Astrocyte (in vitro differentiated cells and primary cell): ENCODE data around the gene SUGCT. TPM values are rescaled to one million over a fixed set of nuclear protein-coding genes. Genes with fewer than 3 reads are reported as not detected.

Experiments used
- DNase-seq: peaks from one replicate; pipeline ENCODE4 v3.0.0-alpha.2; 2010; ENCODE audit warnings: low read depth
- FAIRE-seq: peaks from 2 replicates; lab custom pipeline; 2011; peaks lifted over from hg19 to GRCh38; lab: Jason Lieb, UNC
- H2AFZ ChIP-seq: 2 replicates; pipeline ENCODE4 v1.6.0; 2012; ENCODE audit warnings: low read depth, low read length, inconsistent platforms
- H3K27ac ChIP-seq: 2 replicates; pipeline ENCODE4 v1.5.1; 2011; ENCODE audit warnings: low read depth, low read length, inconsistent platforms
- H3K27me3 ChIP-seq: 2 replicates; pipeline ENCODE4 v1.6.0; 2011; ENCODE audit warnings: low read length, inconsistent platforms; ENCODE audit not compliant: insufficient read depth
- H3K36me3 ChIP-seq: 2 replicates; pipeline ENCODE4 v1.5.1; 2011; ENCODE audit warnings: low read length, inconsistent platforms; ENCODE audit not compliant: insufficient read depth
- H3K4me1 ChIP-seq: 2 replicates; pipeline ENCODE4 v1.5.1; 2011; ENCODE audit warnings: low read length, inconsistent platforms; ENCODE audit not compliant: insufficient read depth
- H3K4me2 ChIP-seq: 2 replicates; pipeline ENCODE4 v1.6.0; 2012; ENCODE audit warnings: low read length, inconsistent platforms
- H3K4me3 ChIP-seq: 2 replicates; pipeline ENCODE4 v1.5.1; 2011; ENCODE audit warnings: low read depth, mild to moderate bottlenecking, low read length, inconsistent platforms; ENCODE audit not compliant: insufficient read depth
- H3K79me2 ChIP-seq: 2 replicates; pipeline ENCODE4 v1.6.0; 2012; ENCODE audit warnings: mild to moderate bottlenecking, low read length, inconsistent platforms; ENCODE audit not compliant: insufficient read depth
- H3K9ac ChIP-seq: 2 replicates; pipeline ENCODE4 v1.6.0; 2012; ENCODE audit warnings: mild to moderate bottlenecking, low read length, inconsistent platforms
- H3K9me3 ChIP-seq: 2 replicates; pipeline ENCODE4 v1.5.1; 2012; ENCODE audit warnings: low read depth, mild to moderate bottlenecking, low read length, inconsistent platforms; ENCODE audit not compliant: insufficient read depth
- H4K20me1 ChIP-seq: 2 replicates; pipeline ENCODE4 v1.6.0; 2012; ENCODE audit warnings: low read length, inconsistent platforms; ENCODE audit not compliant: insufficient read depth
- H3K27ac Mint-ChIP-seq: one replicate; pipeline ENCODE4 v1.8.0; 2021; ENCODE audit warnings: mild to moderate bottlenecking, mixed read lengths; ENCODE audit not compliant: unreplicated experiment
- H3K27me3 Mint-ChIP-seq: one replicate; pipeline ENCODE4 v1.8.0; 2021; ENCODE audit warnings: low read depth, mixed read lengths; ENCODE audit not compliant: unreplicated experiment
- H3K36me3 Mint-ChIP-seq: one replicate; pipeline ENCODE4 v1.8.0; 2021; ENCODE audit warnings: low read depth, mixed read lengths; ENCODE audit not compliant: unreplicated experiment
- H3K4me1 Mint-ChIP-seq: one replicate; pipeline ENCODE4 v1.8.0; 2021; ENCODE audit warnings: low read depth, mixed read lengths; ENCODE audit not compliant: unreplicated experiment
- H3K4me3 Mint-ChIP-seq: one replicate; pipeline ENCODE4 v1.8.0; 2021; ENCODE audit warnings: mild to moderate bottlenecking, moderate library complexity, mixed read lengths; ENCODE audit not compliant: unreplicated experiment
- H3K9me3 Mint-ChIP-seq: one replicate; pipeline ENCODE4 v1.8.0; 2021; ENCODE audit warnings: mild to moderate bottlenecking, mixed read lengths; ENCODE audit not compliant: unreplicated experiment
- EZH2 ChIP-seq: IDR thresholded peaks from 2 replicates; pipeline ENCODE4 v1.6.1; 2012; ENCODE audit warnings: mild to moderate bottlenecking, low read length, inconsistent platforms; ENCODE audit not compliant: insufficient read depth
- total RNA-seq: library from RNA; stranded (reverse); gene quantifications from 2 replicates; pipeline ENCODE4 v1.2.1, GENCODE V29; 2021
- TF ChIP-seq, protein P1 (sequence below): IDR thresholded peaks from 2 replicates; pipeline ENCODE4 v1.5.1; 2011; ENCODE audit warnings: low read depth, mild to moderate bottlenecking, inconsistent platforms, low read length, moderate library complexity; ENCODE audit not compliant: insufficient read depth

Gene SUGCT
- total RNA-seq, 1 donor from 2014 or later = 15.5 TPM

DNA sequence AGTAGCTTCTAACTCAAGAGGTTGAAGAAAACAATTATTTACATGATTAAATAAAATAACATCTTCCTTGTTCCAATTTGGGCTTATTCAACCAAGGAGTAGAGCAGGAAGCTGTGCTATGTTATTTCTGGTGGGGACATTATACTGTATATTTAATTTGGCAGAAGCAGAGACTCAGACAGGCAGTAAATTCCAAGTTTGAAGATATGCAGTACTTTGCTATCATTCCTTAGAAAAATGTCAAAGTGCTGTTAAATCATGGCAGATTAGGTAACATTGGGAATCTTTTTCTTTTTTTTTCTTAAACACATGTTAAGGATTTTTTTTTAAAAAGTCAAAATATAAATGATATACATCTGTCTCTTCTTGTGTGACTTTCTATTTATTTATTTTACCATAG lies 190.1 kb downstream of the SUGCT start:
- Histone ChIP-seq H3K4me1 (peaks cover 2% of the 10 kb centered on the region), H3K4me3 (no peak overlapping the region), H3K36me3 (no peaks in the 10 kb centered on the region), H3K27me3 (no peaks in the 10 kb centered on the region), H3K27ac (no peak overlapping the region), H3K9ac (no peak overlapping the region), H4K20me1 (no peaks in the 10 kb centered on the region), H2AFZ (no peak overlapping the region), H3K4me2 (no peak overlapping the region), H3K9me3 (no peaks in the 10 kb centered on the region), H3K79me2 (no peaks in the 10 kb centered on the region)
- Mint-ChIP-seq H3K36me3 (no peaks in the 10 kb centered on the region), H3K27me3 (no peaks in the 10 kb centered on the region), H3K4me1 (peaks cover 16% of the 10 kb centered on the region), H3K4me3 (no peak overlapping the region), H3K27ac (no peak overlapping the region), H3K9me3 (no peaks in the 10 kb centered on the region)
- FAIRE-seq (no peak), DNase-seq (peak; percentile 60)
- TF ChIP-seq, protein P1, sequence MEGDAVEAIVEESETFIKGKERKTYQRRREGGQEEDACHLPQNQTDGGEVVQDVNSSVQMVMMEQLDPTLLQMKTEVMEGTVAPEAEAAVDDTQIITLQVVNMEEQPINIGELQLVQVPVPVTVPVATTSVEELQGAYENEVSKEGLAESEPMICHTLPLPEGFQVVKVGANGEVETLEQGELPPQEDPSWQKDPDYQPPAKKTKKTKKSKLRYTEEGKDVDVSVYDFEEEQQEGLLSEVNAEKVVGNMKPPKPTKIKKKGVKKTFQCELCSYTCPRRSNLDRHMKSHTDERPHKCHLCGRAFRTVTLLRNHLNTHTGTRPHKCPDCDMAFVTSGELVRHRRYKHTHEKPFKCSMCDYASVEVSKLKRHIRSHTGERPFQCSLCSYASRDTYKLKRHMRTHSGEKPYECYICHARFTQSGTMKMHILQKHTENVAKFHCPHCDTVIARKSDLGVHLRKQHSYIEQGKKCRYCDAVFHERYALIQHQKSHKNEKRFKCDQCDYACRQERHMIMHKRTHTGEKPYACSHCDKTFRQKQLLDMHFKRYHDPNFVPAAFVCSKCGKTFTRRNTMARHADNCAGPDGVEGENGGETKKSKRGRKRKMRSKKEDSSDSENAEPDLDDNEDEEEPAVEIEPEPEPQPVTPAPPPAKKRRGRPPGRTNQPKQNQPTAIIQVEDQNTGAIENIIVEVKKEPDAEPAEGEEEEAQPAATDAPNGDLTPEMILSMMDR = no peak
- TF ChIP-seq EZH2 = no peak

DNA sequence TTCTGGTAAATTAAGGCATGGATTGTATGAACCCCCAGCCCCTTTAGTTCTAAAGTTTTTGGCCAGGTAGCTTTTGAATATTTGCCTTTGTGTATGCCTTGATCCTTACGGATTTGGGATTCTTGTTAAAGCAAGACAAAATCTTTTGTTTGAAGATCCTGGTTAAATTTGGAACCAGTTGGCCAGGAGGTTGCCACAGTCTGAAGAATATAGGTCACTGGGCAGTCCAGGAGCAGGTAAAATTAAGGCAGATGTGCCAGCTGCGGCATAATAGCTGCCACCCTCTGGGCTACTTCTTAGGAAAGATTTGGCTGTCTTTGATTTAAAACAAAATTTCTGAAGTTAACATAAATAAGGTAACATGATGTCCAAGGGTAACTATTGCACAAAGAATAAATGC lies 192.3 kb downstream of the SUGCT start:
- FAIRE-seq (no peak), DNase-seq (no peak)
- TF ChIP-seq, protein P1 = no peak
- TF ChIP-seq EZH2 = no peak
- Histone ChIP-seq H3K27me3 (no peaks in the 10 kb centered on the region), H2AFZ (no peak overlapping the region), H3K27ac (no peak overlapping the region), H3K4me3 (no peak overlapping the region), H3K36me3 (no peaks in the 10 kb centered on the region), H3K4me1 (peaks cover 11% of the 10 kb centered on the region), H3K79me2 (no peaks in the 10 kb centered on the region), H3K4me2 (no peak overlapping the region), H3K9ac (no peak overlapping the region), H3K9me3 (no peaks in the 10 kb centered on the region), H4K20me1 (no peaks in the 10 kb centered on the region)
- Mint-ChIP-seq H3K9me3 (no peaks in the 10 kb centered on the region), H3K4me1 (peaks cover 30% of the 10 kb centered on the region), H3K4me3 (no peak overlapping the region), H3K27ac (no peak overlapping the region), H3K27me3 (no peaks in the 10 kb centered on the region), H3K36me3 (no peaks in the 10 kb centered on the region)

DNA sequence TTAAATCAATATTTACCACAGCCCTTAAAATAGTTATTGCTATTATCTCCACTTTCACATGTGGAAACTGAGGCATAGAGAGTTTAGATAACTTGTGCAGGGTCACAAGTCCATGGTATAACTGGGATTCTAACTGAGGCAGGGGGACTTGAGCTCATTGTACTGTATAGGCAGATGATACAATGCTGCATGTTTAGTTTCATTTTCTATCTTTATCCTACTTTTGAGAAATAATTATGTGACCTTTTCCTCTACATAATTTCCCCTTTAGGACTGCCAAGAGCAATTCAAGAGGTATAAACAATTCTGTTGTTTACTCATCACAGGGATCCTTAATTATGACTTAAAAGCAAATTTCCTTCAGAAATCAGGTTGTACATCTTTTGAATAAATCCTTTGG lies 193.1 kb downstream of the SUGCT start:
- Histone ChIP-seq H3K9me3 (no peaks in the 10 kb centered on the region), H3K36me3 (no peaks in the 10 kb centered on the region), H3K4me1 (peaks cover 11% of the 10 kb centered on the region), H3K79me2 (no peaks in the 10 kb centered on the region), H2AFZ (no peak overlapping the region), H3K9ac (no peak overlapping the region), H3K4me2 (no peak overlapping the region), H3K4me3 (no peak overlapping the region), H4K20me1 (no peaks in the 10 kb centered on the region), H3K27ac (no peak overlapping the region), H3K27me3 (no peaks in the 10 kb centered on the region)
- peaks cover 35% of the 10 kb centered on the region for H3K4me1 Mint-ChIP-seq
- DNase-seq (no peak), FAIRE-seq (no peak)
- H3K4me3 Mint-ChIP-seq = no peak overlapping the region
- no peaks in the 10 kb centered on the region for H3K9me3 Mint-ChIP-seq
- H3K27ac Mint-ChIP-seq = no peak overlapping the region
- TF ChIP-seq, protein P1 = no peak
- TF ChIP-seq EZH2 = no peak
- no peaks in the 10 kb centered on the region for H3K36me3 Mint-ChIP-seq
- H3K27me3 Mint-ChIP-seq = no peaks in the 10 kb centered on the region
